SU-DHL-6 (cell line): Measurements from ENCODE around the gene TSPAN18.

Source experiments
- H2AFZ ChIP-seq: fragments of 200-600 bp; sonication (generic); 2 replicates; pipeline ENCODE4 v1.6.1; 2014; ENCODE audit warnings: low read depth, mild to moderate bottlenecking, moderate library complexity, mixed read lengths, antibody characterized with exemption, low read length; ENCODE audit not compliant: severe bottlenecking
- H3F3A ChIP-seq: fragments of 200-600 bp; shearing (Covaris generic); 2 replicates; pipeline ENCODE4 v1.6.0; 2016; ENCODE audit warnings: antibody characterized with exemption, mild to moderate bottlenecking; ENCODE audit not compliant: insufficient read depth
- H3K27ac ChIP-seq: fragments of 200-600 bp; sonication (generic); 2 replicates; pipeline ENCODE4 v1.5.1; 2016; ENCODE audit warnings: low read depth, mild to moderate bottlenecking, low read length, moderate library complexity, mixed read lengths
- H3K27me3 ChIP-seq: fragments of 200-600 bp; sonication (generic), shearing (Covaris generic); 2 replicates; pipeline ENCODE4 v1.6.0; 2014; ENCODE audit warnings: mild to moderate bottlenecking, low read length
- H3K36me3 ChIP-seq: fragments of 200-600 bp; sonication (generic); 2 replicates; pipeline ENCODE4 v1.6.1; 2014; ENCODE audit warnings: mild to moderate bottlenecking, low read length, mixed read lengths
- H3K4me2 ChIP-seq: fragments of 300-600, 200-600 bp; shearing (Covaris generic), sonication (generic); 2 replicates; pipeline ENCODE4 v1.6.0; 2014; ENCODE audit warnings: low read length, low read depth, mild to moderate bottlenecking; ENCODE audit not compliant: poor library complexity, severe bottlenecking
- H3K4me3 ChIP-seq: fragments of 200-600 bp; sonication (generic); 2 replicates; pipeline ENCODE4 v1.5.1; 2014; ENCODE audit warnings: antibody characterized with exemption, low read length, mild to moderate bottlenecking, mixed read lengths; ENCODE audit not compliant: insufficient read depth, poor library complexity, severe bottlenecking
- H3K79me2 ChIP-seq: fragments of 200-600 bp; sonication (generic); 2 replicates; pipeline ENCODE4 v1.6.1; 2014; ENCODE audit warnings: mild to moderate bottlenecking, low read length, moderate library complexity; ENCODE audit not compliant: insufficient read depth
- H3K9ac ChIP-seq: fragments of 200-600 bp; sonication (generic); 2 replicates; pipeline ENCODE4 v1.7.0; 2014; ENCODE audit warnings: mild to moderate bottlenecking, low read length
- H3K9me2 ChIP-seq: fragments of 200-600 bp; sonication (generic); replicated peaks from 2 replicates; pipeline ENCODE4 v1.6.1; 2014; ENCODE audit warnings: low read length; ENCODE audit not compliant: insufficient read depth
- H3K9me3 ChIP-seq: fragments of 200-600 bp; sonication (generic); 2 replicates; pipeline ENCODE4 v1.6.1; 2014; ENCODE audit warnings: low read length, mixed read lengths; ENCODE audit not compliant: insufficient read depth
- H4K20me1 ChIP-seq: fragments of 200-600 bp; sonication (generic); 2 replicates; pipeline ENCODE4 v1.6.1; 2014; ENCODE audit warnings: low read depth, mild to moderate bottlenecking, antibody characterized with exemption, low read length, moderate library complexity, mixed read lengths
- CTCF ChIP-seq: fragments of 200-600 bp; sonication (generic); IDR thresholded peaks from one replicate; pipeline ENCODE4 v1.5.1; 2017; ENCODE audit warnings: antibody characterized with exemption, mild to moderate bottlenecking, low read length, moderate library complexity; ENCODE audit not compliant: insufficient read depth, poor library complexity, severe bottlenecking
- EZH2phosphoT487 ChIP-seq: fragments of 200-600 bp; sonication (generic), shearing (Covaris generic); conservative IDR thresholded peaks from 2 replicates; pipeline ENCODE4 v1.6.1; 2018; ENCODE audit warnings: mild to moderate bottlenecking, antibody characterized with exemption, low read length, moderate library complexity, mixed read lengths

The TSPAN18 gene

DNA sequence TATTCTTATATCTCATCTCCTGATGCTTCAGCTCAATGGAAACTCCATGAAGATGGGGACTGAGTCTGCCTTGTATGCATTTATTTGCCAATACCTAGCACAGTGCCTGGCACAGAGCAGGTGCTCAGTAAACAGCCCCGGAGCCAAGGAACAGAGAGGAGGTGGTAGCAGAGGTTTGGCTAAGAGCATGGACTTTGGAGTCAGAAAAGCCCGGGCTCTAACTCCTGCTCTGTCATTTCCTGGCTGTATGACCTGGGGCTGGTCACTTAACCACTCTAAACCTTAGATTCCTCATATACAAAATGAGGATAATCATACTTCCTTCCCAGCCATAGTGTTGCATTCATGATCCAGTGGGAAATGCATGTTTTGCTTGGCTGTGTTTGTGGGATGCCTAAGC lies 187.3 kb downstream of the TSPAN18 start:
- Histone ChIP-seq H3K9me2 (no peaks in the 10 kb centered on the region), H3K9me3 (no peaks in the 10 kb centered on the region), H3K4me2 (no peak overlapping the region), H3K4me3 (no peak overlapping the region), H3K79me2 (no peaks in the 10 kb centered on the region), H3K27me3 (no peaks in the 10 kb centered on the region), H3F3A (no peaks in the 10 kb centered on the region), H4K20me1 (no peaks in the 10 kb centered on the region), H3K27ac (no peak overlapping the region), H2AFZ (no peak overlapping the region), H3K36me3 (no peaks in the 10 kb centered on the region), H3K9ac (no peak overlapping the region)
- TF ChIP-seq EZH2phosphoT487 (no peak), CTCF (no peak)

GRCh38 chr11:44915004-44915403 lies 188.2 kb downstream of the TSPAN18 start:
- no peaks in the 10 kb centered on the region for H4K20me1 ChIP-seq
- no peak overlapping the region for H3K27ac ChIP-seq
- H3K79me2 ChIP-seq, result no peaks in the 10 kb centered on the region
- no peaks in the 10 kb centered on the region for H3K9me2 ChIP-seq
- TF ChIP-seq CTCF (no peak), EZH2phosphoT487 (no peak)
- no peak overlapping the region for H3K4me3 ChIP-seq
- H3K36me3 ChIP-seq, result no peaks in the 10 kb centered on the region
- no peak overlapping the region for H3K4me2 ChIP-seq
- no peak overlapping the region for H2AFZ ChIP-seq
- H3F3A ChIP-seq, result no peaks in the 10 kb centered on the region
- H3K9ac ChIP-seq, result no peak overlapping the region
- H3K9me3 ChIP-seq, result no peaks in the 10 kb centered on the region
- H3K27me3 ChIP-seq, result no peaks in the 10 kb centered on the region

DNA sequence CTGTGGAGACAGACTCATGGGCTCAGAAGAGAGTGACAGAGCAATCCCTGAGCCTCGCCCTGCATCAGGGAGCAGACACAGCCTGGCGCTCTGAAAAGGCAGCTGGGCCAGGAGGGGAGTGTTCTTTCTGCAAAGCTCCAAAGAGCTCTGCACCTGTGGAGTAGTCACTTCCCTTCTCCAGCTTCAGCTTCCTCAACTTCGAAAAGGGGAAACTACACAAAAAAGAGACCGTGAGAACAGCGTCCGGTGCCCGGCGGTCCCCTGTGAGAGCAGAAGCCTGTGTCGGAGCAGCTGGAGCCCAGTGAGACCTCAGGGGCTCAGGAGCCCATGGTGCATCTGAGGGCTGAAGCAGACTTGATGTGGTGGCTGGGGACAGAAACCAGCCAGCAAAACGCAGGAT lies 188.9 kb downstream of the TSPAN18 start:
- Histone ChIP-seq H3K4me2 (no peak overlapping the region), H3K27me3 (no peaks in the 10 kb centered on the region), H3K9ac (no peak overlapping the region)

More for the DNA sequence above, 188.9 kb downstream of the TSPAN18 start:
- no peaks in the 10 kb centered on the region for H3K79me2 ChIP-seq
- no peaks in the 10 kb centered on the region for H3K9me2 ChIP-seq
- H3F3A ChIP-seq, result no peaks in the 10 kb centered on the region
- H3K4me3 ChIP-seq, result no peak overlapping the region
- TF ChIP-seq CTCF, result no peak
- TF ChIP-seq EZH2phosphoT487, result no peak
- H4K20me1 ChIP-seq, result no peaks in the 10 kb centered on the region
- no peaks in the 10 kb centered on the region for H3K36me3 ChIP-seq
- H3K9me3 ChIP-seq, result no peaks in the 10 kb centered on the region
- H3K27ac ChIP-seq, result no peak overlapping the region
- no peak overlapping the region for H2AFZ ChIP-seq
